ENCODE data around the gene WIPF2.
A peak's percentile ranks its signal among the peaks of the same experiment; 100 is the strongest.

Gene WIPF2

GRCh38 chr17:40316571-40317344 lies 97.7 kb downstream of the WIPF2 start:
- no peak for TF ChIP-seq Cebpa-rat (IDR thresholded peaks at IDR 0.05)

GRCh38 chr17:40317345-40317873 lies 98.3 kb downstream of the WIPF2 start:
- no peaks in the 10 kb centered on the region for H3K36me3 ChIP-seq
- H3K4me3 ChIP-seq, result peak overlapping the region; percentile 96
- H3K9me3 ChIP-seq, result no peaks in the 10 kb centered on the region
- H3K27ac ChIP-seq, result peak overlapping the region; percentile 46; the same call in 1 of the 2 replicates
- no peaks in the 10 kb centered on the region; the same call in 1 of the 2 replicates for H3K27me3 ChIP-seq
- TF ChIP-seq Cebpa-rat (IDR thresholded peaks at IDR 0.05), result no peak
- peak overlapping the region; percentile 89; the same call in 1 of the 2 replicates for H3K9ac ChIP-seq
- H3K4me2 ChIP-seq, result peak overlapping the region; percentile 100
- H4K20me1 ChIP-seq, result peaks cover 38% of the 10 kb centered on the region
- peaks cover 96% of the 10 kb centered on the region for H3K4me1 ChIP-seq

More at GRCh38 chr17:40316571-40317344, 97.7 kb downstream of the WIPF2 start:
- peak overlapping the region; percentile 100 for H3K4me2 ChIP-seq
- no peaks in the 10 kb centered on the region; the same call in 1 of the 2 replicates for H3K27me3 ChIP-seq
- peaks cover 31% of the 10 kb centered on the region for H4K20me1 ChIP-seq
- 0 out of 2 replicates have a peak overlapping the region, but pooled peaks have one; percentile 46 for H3K27ac ChIP-seq
- peaks cover 96% of the 10 kb centered on the region for H3K4me1 ChIP-seq
- no peak overlapping the region for H3K4me3 ChIP-seq
- H3K9ac ChIP-seq, result peak overlapping the region; percentile 24; the same call in 1 of the 2 replicates
- H3K36me3 ChIP-seq, result no peaks in the 10 kb centered on the region
- no peaks in the 10 kb centered on the region for H3K9me3 ChIP-seq

GRCh38 chr17:40317880-40318829 lies 99.1 kb downstream of the WIPF2 start:
- no peaks in the 10 kb centered on the region; the same call in 1 of the 2 replicates for H3K27me3 ChIP-seq
- H3K4me1 ChIP-seq, result peaks cover 95% of the 10 kb centered on the region
- no peak for TF ChIP-seq Cebpa-rat (IDR thresholded peaks at IDR 0.05)
- H3K9me3 ChIP-seq, result no peaks in the 10 kb centered on the region
- H4K20me1 ChIP-seq, result peaks cover 45% of the 10 kb centered on the region
- peak overlapping the region; percentile 96 for H3K4me3 ChIP-seq
- H3K9ac ChIP-seq, result peak overlapping the region; percentile 89
- H3K27ac ChIP-seq, result peak overlapping the region; percentile 86
- H3K4me2 ChIP-seq, result peak overlapping the region; percentile 100
- H3K36me3 ChIP-seq, result no peaks in the 10 kb centered on the region

- no peak for TF ChIP-seq Cebpa-rat (IDR thresholded peaks at IDR 0.05)
- no peaks in the 10 kb centered on the region for H3K36me3 ChIP-seq
- peaks cover 53% of the 10 kb centered on the region for H4K20me1 ChIP-seq
- H3K4me1 ChIP-seq, result peaks cover 95% of the 10 kb centered on the region
- no peaks in the 10 kb centered on the region for H3K9me3 ChIP-seq
- no peaks in the 10 kb centered on the region; the same call in 1 of the 2 replicates for H3K27me3 ChIP-seq
- peak overlapping the region; percentile 100 for H3K4me2 ChIP-seq
- peak overlapping the region; percentile 96 for H3K4me3 ChIP-seq
- H3K9ac ChIP-seq, result peak overlapping the region; percentile 89
- peak overlapping the region; percentile 86; the same call in 1 of the 2 replicates for H3K27ac ChIP-seq
Measured at GRCh38 chr17:40318830-40319391, 99.8 kb downstream of the WIPF2 start.

- Histone ChIP-seq H4K20me1 (peaks cover 63% of the 10 kb centered on the region), H3K9me3 (no peaks in the 10 kb centered on the region), H3K4me2 (peak overlapping the region; percentile 100), H3K9ac (no peak overlapping the region), H3K36me3 (no peaks in the 10 kb centered on the region), H3K27me3 (no peaks in the 10 kb centered on the region; the same call in 1 of the 2 replicates), H3K4me1 (peaks cover 95% of the 10 kb centered on the region), H3K4me3 (0 out of 2 replicates have a peak overlapping the region, but pooled peaks have one; percentile 33), H3K27ac (no peak overlapping the region)
- no peak for TF ChIP-seq Cebpa-rat (IDR thresholded peaks at IDR 0.05)
Measured at GRCh38 chr17:40319651-40320540, 100.8 kb downstream of the WIPF2 start.

- H3K4me3 ChIP-seq, result peak overlapping the region; percentile 38; the same call in 1 of the 2 replicates
- peak overlapping the region; percentile 100 for H3K4me2 ChIP-seq
- peaks cover 73% of the 10 kb centered on the region for H4K20me1 ChIP-seq
- no peak overlapping the region for H3K27ac ChIP-seq
- H3K9ac ChIP-seq, result no peak overlapping the region
- no peaks in the 10 kb centered on the region for H3K9me3 ChIP-seq
- H3K27me3 ChIP-seq, result no peaks in the 10 kb centered on the region; the same call in 1 of the 2 replicates
- no peaks in the 10 kb centered on the region for H3K36me3 ChIP-seq
- TF ChIP-seq Cebpa-rat (IDR thresholded peaks at IDR 0.05), result no peak
- peaks cover 95% of the 10 kb centered on the region for H3K4me1 ChIP-seq
Measured at GRCh38 chr17:40320756-40321523, 101.8 kb downstream of the WIPF2 start.

- peak overlapping the region; percentile 100 for H3K4me2 ChIP-seq
- no peak for TF ChIP-seq Cebpa-rat (IDR thresholded peaks at IDR 0.05)
- no peaks in the 10 kb centered on the region for H3K36me3 ChIP-seq
- peaks cover 79% of the 10 kb centered on the region for H4K20me1 ChIP-seq
- H3K9me3 ChIP-seq, result no peaks in the 10 kb centered on the region
- H3K27me3 ChIP-seq, result no peaks in the 10 kb centered on the region; the same call in 1 of the 2 replicates
- H3K4me1 ChIP-seq, result peaks cover 95% of the 10 kb centered on the region
- peak overlapping the region; percentile 38 for H3K4me3 ChIP-seq
- H3K9ac ChIP-seq, result no peak overlapping the region
- H3K27ac ChIP-seq, result no peak overlapping the region
Measured at GRCh38 chr17:40321524-40321929, 102.4 kb downstream of the WIPF2 start.

GRCh38 chr17:40321961-40322357 lies 102.9 kb downstream of the WIPF2 start:
- Histone ChIP-seq H3K4me1 (peaks cover 95% of the 10 kb centered on the region), H3K9me3 (no peaks in the 10 kb centered on the region), H3K27me3 (no peaks in the 10 kb centered on the region; the same call in 1 of the 2 replicates), H3K4me2 (peak overlapping the region; percentile 100), H4K20me1 (peaks cover 83% of the 10 kb centered on the region), H3K9ac (0 out of 2 replicates have a peak overlapping the region, but pooled peaks have one; percentile 45), H3K36me3 (no peaks in the 10 kb centered on the region), H3K27ac (peak overlapping the region; percentile 79), H3K4me3 (peak overlapping the region; percentile 38)
- TF ChIP-seq Cebpa-rat (IDR thresholded peaks at IDR 0.05), result no peak

All from BLaER1 (cell line).